GM21737 (cell line): ENCODE results near the gene AFF3.
"Not testable (repeated sequence)": the region's sequence is repeated elsewhere in the genome, so short reads cannot be mapped to it uniquely, and the experiment has no call there.

Source experiments
- ATAC-seq: cut with Tn5 transposase; IDR thresholded peaks from one replicate; pipeline ENCODE4 v1.9.1; 2021; ENCODE audit warnings: mild to moderate bottlenecking, moderate library complexity; ENCODE audit not compliant: unreplicated experiment

Gene AFF3, protein sequence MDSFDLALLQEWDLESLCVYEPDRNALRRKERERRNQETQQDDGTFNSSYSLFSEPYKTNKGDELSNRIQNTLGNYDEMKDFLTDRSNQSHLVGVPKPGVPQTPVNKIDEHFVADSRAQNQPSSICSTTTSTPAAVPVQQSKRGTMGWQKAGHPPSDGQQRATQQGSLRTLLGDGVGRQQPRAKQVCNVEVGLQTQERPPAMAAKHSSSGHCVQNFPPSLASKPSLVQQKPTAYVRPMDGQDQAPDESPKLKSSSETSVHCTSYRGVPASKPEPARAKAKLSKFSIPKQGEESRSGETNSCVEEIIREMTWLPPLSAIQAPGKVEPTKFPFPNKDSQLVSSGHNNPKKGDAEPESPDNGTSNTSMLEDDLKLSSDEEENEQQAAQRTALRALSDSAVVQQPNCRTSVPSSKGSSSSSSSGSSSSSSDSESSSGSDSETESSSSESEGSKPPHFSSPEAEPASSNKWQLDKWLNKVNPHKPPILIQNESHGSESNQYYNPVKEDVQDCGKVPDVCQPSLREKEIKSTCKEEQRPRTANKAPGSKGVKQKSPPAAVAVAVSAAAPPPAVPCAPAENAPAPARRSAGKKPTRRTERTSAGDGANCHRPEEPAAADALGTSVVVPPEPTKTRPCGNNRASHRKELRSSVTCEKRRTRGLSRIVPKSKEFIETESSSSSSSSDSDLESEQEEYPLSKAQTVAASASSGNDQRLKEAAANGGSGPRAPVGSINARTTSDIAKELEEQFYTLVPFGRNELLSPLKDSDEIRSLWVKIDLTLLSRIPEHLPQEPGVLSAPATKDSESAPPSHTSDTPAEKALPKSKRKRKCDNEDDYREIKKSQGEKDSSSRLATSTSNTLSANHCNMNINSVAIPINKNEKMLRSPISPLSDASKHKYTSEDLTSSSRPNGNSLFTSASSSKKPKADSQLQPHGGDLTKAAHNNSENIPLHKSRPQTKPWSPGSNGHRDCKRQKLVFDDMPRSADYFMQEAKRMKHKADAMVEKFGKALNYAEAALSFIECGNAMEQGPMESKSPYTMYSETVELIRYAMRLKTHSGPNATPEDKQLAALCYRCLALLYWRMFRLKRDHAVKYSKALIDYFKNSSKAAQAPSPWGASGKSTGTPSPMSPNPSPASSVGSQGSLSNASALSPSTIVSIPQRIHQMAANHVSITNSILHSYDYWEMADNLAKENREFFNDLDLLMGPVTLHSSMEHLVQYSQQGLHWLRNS (N-terminal part only)

GRCh38 chr2:100142393-100142792, at the start of gene AFF3:
Gene AFF3 (minus strand): TSS chr2:100142590. CDS start chr2:100104454, 38,136 bp downstream.
- peak; percentile 96 for ATAC-seq

GRCh38 chr2:100189387-100189786, 47.0 kb upstream of the AFF3 start:
- no peak for ATAC-seq

DNA sequence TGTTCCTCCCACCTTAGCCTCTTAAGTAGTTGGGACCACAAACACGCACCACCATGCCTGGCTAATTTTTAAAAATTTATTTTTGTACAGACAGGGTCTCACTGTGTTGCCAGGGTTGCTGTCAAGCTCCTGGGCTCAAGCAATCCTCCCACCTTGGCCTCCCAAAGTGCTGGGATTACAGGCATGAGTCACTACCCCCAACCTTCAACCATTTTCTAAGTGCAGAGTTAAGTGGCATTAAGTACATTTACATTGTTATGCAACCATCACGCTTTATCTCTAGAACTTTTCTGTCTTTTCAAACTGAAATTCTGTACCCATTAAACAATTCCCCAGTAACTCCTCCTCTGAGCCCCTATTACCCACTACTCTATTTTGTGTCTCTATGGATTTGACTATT, 45.9 kb upstream of the AFF3 start:
- ATAC-seq, result no peak

DNA sequence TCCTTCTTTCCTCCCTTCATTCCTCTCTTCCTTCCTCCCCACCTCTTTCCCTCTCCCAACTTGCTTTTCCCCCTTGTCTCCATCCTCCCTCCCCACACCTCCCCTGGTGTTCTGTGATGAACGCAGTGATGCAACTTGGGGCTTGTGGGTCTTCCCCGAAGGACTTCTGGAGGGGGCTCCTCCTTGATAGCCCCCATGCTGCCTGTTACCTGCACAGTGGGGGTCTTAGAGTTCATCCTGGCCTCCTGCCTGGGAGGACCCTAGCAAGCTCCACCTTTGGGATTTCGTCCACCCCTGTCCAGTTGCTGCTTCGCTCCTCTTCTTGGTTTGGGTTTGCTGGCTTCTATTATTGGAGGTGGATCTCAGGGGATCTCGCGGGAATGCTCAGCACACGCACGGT, 43.7 kb upstream of the AFF3 start:
- no peak for ATAC-seq

- no peak for ATAC-seq
Observed at GRCh38 chr2:100185516-100185915, 43.1 kb upstream of the AFF3 start.

GRCh38 chr2:100185105-100185504, 42.7 kb upstream of the AFF3 start:
- no peak for ATAC-seq

DNA sequence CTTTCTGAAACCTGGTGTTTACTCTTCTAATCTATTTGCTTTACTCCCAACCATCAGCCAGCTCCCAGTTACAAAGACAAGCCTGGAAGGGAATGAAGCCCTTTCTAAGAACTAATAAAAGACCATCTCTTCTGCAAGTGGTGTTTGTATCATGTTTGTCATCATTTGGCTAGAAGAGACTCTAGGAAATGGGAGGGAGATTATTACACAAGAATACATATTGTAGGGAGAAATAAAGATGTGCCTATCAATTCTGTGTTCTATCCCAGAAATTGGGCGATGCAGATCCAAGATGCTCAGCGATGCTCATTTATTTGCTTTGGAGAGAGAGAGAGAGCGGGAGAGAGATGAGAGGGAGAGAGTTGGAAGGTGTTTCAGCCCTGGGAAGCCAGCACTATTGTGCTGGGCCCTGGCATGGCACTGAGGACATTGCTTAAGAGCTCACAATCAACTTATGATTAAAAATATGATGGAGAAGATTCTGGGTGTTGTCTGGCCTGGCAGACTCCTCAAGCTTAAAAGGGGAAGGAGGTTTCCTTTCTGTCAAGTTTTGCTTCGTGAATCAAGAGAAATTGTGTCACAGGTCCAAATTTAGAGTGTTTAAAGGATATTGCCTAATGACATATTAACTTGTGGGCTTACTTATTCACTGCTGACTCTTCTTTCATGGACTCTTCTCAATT, 41.8 kb upstream of the AFF3 start:
- ATAC-seq, result no peak

DNA sequence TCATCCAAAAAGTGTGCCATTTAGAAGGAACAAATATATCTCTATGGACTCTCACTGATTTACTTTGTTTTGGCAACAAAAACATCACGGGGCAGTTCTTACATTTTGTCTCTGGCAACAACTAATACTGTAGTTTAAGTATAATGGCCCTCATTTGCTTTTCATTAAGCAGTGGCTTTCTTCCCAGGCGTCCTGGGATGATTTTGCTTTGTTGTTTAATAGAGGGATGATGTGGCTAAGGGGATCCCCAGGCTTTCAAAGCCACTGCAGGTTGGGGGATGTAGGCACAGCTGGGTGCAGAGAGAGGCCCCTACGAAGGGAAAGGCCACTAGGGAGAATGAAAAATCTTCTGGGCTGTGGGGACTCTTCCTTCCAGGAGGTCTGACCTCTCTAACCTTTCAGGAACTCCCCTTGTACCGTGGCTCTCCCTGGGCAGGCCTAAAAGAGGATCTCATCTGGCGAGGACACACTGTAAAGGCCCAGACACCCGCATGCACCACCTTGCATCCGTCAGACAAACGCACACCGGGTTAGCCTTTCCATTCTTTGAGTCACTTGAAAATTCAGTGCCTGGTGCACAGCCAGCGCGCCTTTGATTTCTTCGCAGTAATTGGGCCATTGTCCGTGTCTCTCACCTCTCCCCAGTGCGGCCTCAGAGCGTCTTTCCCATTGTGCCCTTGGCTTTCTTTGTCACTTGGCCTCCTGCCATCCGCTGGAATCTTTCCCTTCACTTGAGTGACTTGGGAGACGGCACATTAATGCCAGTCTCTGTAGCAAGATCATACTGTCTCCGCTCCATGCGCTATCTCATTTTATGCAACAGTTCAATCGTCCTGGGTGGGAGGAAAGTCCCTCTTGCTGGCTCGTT, 40.3 kb upstream of the AFF3 start:
- ATAC-seq, result no peak

GRCh38 chr2:100180503-100180902, 38.1 kb upstream of the AFF3 start:
- ATAC-seq, result no peak

DNA sequence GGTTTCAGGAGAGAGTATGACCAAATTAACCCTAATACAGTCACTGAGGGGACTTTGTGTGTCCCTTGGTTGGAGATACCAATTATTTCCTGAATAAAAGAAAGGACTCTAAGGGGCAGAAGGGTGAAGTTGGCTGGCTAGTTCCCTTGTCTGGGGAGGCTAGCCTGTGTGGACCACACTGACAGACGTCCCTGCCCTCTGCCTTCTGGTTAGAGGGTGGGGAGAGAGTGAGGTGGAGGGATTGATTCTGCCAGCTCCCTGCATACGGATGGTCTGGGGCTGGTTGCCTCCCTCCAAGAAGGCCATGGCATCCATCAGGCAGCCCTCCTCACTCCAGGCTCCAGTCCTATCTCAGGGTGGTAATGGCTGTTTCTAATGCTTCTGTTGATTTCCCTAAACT, 37.4 kb upstream of the AFF3 start:
- ATAC-seq, result no peak

GRCh38 chr2:100178864-100179263, 36.5 kb upstream of the AFF3 start:
- no peak for ATAC-seq

DNA sequence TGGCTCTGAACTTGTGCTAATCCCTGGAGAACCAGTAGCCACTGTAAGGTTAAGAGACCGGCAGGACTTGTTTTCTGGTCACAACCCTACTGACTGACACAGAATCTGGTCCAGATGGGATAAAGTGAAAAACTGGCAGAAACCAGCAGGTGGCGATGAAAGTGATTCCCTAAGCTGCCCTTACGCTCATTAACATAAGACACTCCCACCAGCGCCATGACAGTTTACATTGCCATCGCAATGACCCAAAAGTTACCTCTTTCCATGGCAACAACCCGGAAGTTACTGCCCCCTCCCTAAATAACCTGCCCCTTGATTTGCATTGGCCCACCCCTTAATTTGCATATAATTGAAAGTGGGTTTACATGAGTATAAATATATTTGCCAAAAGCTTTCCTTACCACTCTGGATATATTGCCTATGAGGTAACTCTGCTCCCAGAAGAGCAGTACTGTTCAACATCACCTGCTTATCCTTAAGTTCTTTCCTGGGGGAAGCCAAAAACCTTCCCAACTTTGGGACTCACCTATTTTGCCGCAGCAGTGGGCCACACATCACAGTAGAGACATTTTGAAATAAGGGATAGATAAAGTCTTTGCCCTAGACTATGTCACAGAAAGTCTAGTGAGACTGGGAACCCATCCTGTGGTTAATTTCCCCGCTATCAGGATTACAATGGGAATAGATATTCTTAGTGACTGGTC, 35.8 kb upstream of the AFF3 start:
- ATAC-seq, result no peak

- no peak for ATAC-seq
Observed at GRCh38 chr2:100176925-100177324, 34.5 kb upstream of the AFF3 start.

DNA sequence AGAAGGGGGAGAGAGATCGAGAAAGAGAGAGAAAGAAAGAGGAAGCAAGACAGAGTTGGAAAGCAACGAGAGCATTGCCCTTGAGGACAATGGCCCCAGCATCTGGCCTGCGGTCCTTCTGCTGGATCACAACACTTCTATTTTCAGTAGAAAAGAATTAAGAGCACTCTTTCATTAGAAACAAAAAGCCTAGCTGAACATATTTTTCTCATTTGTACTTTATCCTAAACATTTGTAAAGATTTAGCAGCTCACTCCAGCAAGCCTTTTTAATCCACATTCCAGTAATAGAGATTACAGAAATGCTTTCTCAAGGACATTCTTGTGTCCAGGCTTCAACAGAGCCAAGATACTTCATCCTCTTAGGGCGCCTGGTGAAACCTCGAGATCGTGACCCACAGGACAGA, 31.6 kb upstream of the AFF3 start:
- no peak for ATAC-seq

GRCh38 chr2:100166701-100167100, 24.3 kb upstream of the AFF3 start:
- no peak for ATAC-seq

GRCh38 chr2:100163605-100164004, 21.2 kb upstream of the AFF3 start:
- ATAC-seq, result no peak

DNA sequence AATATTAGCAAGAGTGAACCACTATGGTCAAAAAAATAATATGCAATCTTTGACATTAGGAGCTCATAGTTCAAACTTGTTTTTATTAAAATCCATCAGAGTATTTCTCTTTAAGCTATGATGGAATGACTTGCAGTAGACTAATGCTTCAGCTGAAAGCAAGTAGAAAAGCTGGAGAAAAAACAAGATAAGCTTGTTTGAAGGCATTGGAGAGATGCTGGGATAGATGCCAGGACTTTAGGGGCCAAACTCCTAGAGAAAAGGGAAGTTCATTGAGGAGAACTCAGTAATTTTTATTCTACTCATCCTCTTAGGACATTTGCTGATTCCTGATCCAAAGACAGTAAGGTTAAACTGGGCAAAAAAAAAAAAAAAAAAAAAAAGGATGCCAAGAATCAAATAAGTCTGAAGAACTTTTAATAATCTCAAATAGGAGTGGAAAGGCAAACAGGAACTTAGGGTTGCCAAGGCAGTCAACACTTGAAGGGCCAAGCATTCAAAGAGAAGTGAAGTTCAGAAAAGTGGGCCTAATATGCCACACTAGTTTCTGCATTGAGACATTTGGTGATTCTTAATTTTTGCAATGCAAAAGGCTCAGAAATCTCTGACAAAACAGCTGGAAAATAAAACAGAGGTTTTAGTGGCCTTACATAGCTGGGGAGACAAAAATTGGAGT, 19.7 kb upstream of the AFF3 start:
- no peak for ATAC-seq

- ATAC-seq, result no peak
Observed at GRCh38 chr2:100160396-100160795, 18.0 kb upstream of the AFF3 start.

GRCh38 chr2:100151832-100152231, 9.4 kb upstream of the AFF3 start:
- ATAC-seq, result not testable (repeated sequence)
